HG02588 (cell line): ENCODE measurements around the gene TAF9B.
A peak's percentile ranks its signal among the peaks of the same experiment; 100 is the strongest.
"Not testable (repeated sequence)": the region's sequence is repeated elsewhere in the genome, so short reads cannot be mapped to it uniquely, and the experiment has no call there.

Experiments used
- ATAC-seq: cut with Tn5 transposase; IDR thresholded peaks from one replicate; pipeline ENCODE4 v1.9.1; 2021; ENCODE audit warnings: mild to moderate bottlenecking, moderate library complexity; ENCODE audit not compliant: unreplicated experiment

Gene TAF9B, protein sequence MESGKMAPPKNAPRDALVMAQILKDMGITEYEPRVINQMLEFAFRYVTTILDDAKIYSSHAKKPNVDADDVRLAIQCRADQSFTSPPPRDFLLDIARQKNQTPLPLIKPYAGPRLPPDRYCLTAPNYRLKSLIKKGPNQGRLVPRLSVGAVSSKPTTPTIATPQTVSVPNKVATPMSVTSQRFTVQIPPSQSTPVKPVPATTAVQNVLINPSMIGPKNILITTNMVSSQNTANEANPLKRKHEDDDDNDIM

DNA sequence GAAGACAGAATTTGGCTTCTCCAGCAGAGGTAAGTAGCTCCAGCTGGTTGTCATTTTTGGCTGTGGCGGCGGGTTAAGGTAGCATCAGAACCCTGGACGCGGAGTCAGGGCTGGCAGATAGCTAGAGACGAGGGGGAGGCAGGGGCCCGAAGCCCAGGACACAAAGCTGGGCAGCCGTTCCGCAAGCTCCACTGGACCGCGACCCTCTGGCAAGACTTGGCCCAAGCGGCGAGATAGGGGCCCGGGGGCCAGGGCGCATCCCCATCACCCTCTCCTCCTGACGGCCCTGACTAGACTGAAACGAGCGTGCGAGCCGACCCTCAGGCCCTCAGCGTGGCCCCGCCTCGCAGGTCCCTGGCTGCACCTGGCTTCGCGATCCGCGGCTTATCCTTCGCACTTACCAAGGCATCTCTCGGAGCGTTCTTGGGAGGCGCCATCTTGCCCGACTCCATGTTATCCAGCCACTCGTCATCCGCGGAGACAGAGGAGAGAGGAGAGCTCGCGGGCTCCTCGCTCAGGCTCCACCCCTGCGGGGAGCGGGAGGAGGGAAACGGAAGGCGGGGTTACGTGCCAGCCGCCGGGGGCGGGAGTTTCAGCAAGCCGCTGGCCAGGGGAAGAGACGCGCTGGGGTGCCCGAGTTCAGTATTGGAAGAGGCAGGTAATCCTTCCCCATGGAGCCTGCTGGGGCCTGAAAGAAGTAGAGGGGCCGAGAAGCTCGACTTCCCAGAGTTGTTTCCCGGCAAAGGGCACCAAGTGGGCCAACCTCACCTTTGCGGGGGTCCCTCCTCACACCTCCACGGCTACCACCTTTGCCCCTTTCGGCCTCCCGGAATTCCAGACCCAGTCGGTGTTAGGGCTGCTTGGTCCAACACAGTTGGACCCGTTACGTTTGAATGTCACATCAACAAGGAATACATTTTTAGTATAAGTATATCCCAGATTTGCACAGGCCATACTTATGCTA, at the start of gene TAF9B:
TSS of gene TAF9B (minus strand) at position 491 of the 964 bp plus-strand sequence. CDS start at position 452, 39 bp downstream.
- peak; percentile 95 for ATAC-seq

- ATAC-seq = no peak
These were observed 43.4 kb upstream of the TAF9B start for GRCh38 chrX:78182881-78183280.

DNA sequence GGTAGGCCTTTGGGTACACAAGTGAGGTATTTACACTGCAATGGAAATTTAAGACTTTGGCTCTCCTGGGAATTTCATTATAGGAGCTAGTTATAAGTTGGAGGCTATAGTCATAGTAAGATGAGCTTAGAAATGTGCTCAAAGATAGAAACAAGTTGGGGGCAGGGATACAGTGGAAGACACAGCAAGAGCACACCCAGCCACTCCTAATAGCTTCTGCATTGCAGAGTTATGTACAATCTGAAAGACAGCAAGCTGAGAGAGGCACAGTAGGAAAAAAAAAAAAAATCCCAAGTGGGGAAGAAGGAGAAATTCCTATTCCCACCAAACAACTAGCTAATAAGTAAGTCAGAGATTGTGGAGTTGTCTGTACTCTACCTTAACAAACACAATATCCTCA, 41.9 kb upstream of the TAF9B start:
- no peak for ATAC-seq

DNA sequence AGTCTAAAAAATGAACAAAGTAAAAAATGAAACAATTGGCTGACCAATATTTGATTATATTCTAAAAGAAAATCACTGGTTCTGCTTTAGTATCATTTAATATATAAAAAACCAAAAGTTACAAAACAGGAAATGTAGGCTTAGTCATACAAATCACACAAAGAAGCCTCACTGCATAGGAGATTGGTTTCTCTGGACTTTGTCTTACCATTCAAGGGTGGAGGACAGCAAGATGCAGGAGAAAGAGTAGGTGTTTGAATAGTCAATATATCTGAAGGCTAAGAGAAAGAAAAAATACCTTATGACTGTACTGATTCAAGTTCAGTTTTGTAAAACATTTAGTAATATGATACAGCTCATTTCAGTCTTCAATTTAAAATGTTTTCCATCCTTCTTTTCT, 28.6 kb upstream of the TAF9B start:
- ATAC-seq = no peak

DNA sequence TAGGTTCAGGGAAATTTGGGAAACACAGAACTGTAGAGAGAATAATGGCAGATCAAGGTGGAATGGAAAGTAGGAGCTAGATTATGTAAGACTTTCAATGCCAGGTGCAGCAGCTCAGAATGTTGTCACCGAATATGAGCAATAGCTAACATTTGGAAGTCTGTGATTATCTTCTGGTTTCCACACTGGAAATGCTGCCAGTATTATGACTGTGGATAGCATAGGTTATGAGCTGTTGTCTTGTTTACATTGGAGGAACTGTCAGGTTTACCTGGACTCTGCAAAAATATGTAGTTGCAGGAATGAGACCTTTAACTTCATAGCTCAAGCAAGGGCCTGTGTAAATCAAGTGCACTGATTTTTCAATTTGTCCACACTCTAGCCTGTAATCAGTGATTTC, 26.0 kb upstream of the TAF9B start:
- ATAC-seq = no peak

GRCh38 chrX:78163175-78163574, 23.7 kb upstream of the TAF9B start:
- ATAC-seq = not testable (repeated sequence)

DNA sequence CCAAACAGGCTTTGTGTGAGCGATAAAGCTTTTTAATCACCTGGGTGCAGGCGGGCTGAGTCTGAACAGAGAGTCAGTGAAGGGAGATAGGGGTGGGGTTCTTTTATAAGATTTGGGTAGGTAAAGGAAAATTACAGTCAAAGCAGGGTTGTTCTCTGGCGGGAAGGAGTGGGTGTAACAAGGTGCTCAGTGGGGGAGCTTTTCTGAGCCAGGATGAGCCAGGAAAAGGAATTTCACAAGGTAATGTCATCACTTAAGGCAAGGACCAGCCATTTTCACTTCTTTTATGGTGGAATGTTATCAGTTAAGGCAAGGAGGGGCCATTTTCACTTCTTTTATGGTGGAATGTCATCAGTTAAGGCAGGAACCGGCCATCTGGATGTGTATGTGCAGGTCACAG, 21.3 kb upstream of the TAF9B start:
- not testable (repeated sequence) for ATAC-seq

DNA sequence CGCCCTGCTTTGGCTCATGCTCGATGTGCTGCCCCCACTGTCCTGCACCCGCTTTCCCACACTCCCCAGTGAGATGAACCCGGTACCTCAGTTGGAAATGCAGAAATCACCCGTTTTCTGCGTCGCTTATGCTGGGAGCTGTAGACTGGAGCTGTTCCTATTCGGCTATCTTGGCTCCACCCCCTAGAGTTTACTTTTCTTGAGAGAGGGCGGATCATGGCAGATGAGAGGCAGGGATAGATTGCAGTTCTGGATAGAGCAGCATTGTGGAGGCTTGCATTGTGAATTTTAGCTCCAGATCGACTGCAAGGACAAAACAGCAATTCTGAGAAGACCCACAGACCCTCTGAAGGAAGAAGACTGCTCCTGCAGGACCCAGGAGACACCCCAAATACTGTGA, 18.4 kb upstream of the TAF9B start:
- ATAC-seq = not testable (repeated sequence)

- not testable (repeated sequence) for ATAC-seq
These were observed 17.9 kb upstream of the TAF9B start for GRCh38 chrX:78157373-78157772.

DNA sequence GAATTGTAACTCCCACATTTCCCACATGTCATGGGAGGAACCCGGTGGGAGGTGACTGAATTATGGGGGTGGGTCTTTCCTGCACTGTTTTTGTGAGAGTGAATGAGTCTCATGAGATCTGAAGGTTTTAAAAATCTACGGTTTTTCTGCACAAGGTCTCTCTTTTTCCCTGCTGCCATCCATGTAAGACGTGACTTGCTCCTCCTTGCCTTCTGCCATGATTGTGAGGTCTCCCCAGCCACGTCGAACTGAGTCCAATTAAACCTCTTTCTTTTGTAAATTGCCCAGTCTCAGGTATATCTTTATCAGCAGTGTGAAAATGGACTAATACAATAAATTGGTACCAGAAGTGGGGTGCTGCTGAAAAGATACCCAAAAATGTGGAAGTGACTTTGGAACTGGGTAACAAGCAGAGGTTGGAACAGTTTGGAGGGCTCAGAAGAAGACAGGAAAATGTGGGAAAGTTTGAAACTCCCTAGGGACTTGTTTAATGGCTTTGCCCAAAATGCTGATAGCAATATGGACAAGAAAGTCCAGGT, 7.6 kb upstream of the TAF9B start:
- ATAC-seq = not testable (repeated sequence)

DNA sequence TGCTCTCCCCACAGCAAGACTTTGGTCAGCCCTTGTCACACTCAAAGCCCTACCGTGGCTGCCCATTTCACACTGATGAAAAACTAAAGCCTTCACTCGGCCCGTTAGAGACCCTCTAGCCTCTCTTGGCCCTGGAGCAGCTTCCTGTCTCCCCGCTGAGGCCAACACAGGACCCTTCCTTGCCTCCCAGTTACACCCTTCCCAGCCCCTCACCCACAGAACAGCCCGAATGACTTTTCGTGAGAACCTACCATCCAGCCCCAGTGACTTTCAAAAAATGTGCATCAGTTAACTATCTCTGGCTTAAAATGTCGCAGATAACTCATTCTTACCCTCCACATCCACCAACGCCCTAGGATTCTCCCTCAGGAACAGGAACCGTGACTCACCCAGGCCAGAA, 756 bp upstream of the TAF9B start:
- no peak for ATAC-seq

DNA sequence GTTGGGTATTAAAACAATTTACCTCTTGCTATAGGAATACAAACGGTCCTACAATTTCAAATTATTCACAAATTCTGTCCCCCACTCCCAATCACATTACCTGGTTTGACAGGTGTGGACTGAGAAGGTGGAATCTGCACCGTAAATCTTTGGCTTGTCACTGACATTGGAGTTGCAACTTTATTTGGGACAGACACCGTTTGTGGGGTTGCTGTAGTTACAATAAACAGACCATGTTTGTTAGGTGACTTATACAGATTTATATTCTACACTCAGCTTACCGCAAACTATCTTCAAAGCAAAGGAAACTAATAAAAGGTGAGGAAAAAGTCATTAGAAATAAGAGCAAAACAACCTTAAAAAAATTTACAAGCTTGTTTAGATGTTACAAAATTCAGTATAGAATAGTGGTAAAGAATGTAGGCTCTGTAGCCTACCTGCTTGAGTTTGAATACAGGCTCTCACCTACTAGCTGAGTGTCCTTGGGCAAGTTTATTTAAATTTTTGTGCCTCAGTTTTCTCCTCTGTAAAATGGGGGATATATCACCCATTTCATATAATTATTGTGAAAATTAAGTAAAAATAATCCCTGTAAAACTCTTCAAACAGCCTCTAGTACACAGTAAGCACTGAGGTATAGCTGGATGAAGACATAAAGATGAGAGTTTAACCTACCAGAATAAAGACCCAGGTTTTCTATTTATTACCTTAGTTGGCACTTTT, 6.1 kb downstream of the TAF9B start:
- ATAC-seq = no peak

- ATAC-seq = no peak
These were observed 8.3 kb downstream of the TAF9B start for GRCh38 chrX:78131117-78131516.

DNA sequence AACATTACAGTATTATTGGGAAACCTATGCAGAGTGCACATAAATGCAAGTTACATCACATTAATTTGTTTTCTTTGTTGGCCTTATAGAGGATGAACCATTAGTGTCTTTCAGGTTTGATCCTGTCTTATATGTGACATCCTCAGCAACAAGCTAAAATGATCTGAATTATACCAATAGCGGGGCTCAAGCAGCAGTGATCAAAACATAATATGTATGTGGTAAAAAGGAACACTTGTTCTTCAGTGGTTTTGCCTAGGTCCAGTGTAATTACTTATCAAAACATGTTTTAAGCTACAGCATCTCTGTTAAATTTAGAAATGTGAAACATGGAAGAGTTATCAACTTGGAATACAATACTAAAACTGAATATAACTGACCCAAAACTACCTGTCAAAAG, 9.1 kb downstream of the TAF9B start:
- ATAC-seq = no peak

DNA sequence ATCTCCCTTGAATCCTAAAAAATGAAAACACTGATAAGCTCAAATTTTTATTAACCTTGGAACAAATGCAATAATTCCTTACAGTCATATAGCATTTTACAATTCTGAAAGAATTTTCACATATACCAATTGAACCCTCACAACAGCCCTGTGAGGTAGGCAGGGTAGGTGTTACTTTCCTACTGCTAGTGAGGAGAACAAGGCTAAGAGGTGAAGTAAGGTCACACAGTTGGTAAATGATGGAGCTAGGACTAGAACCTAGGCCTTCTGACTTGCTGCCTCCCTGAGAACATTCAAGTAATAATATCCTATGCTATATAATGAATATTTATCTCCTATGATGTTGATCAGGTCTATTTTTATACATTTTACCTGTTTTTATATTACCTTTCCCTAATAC, 9.7 kb downstream of the TAF9B start:
- no peak for ATAC-seq

GRCh38 chrX:78125781-78126180, 13.7 kb downstream of the TAF9B start:
- ATAC-seq = not testable (repeated sequence)

DNA sequence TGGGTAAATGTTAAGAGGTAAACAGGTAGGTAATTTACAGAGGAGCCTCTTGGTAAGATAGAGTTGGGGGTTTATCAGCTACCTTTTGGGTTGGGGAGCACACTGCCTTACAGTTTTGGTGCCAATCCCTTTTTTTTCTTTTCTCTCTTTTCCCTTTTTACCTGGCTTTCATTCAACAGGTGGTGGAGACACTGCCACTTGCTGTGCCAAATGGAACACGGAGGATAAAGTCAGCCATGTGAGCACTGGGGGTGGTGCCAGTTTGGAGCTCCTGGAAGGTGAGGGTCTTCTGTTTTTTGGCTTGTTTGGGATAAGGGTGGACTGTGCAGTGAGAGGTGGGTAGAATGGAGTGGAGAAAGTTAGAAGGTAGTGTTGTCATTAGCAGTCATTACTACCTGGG, 14.3 kb downstream of the TAF9B start:
- no peak for ATAC-seq

- ATAC-seq = no peak
These were observed 15.1 kb downstream of the TAF9B start for GRCh38 chrX:78124307-78124706.

DNA sequence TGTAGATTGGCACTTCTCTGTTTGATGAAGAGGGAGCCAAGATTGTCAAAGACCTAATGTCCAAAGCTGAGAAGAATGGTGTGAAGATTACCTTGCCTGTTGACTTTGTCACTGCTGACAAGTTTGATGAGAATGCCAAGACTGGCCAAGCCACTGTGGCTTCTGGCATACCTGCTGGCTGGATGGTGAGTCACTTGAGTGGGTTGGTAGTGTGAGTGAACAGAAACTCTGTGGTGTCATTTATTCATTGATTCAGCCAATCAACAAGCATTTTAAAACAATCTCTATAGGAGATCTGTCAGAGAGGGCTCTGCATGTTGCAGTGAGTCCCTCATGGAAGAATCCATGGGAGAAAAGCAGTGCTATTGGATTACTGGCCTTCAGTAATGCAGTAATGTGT, 16.3 kb downstream of the TAF9B start:
- ATAC-seq = no peak

DNA sequence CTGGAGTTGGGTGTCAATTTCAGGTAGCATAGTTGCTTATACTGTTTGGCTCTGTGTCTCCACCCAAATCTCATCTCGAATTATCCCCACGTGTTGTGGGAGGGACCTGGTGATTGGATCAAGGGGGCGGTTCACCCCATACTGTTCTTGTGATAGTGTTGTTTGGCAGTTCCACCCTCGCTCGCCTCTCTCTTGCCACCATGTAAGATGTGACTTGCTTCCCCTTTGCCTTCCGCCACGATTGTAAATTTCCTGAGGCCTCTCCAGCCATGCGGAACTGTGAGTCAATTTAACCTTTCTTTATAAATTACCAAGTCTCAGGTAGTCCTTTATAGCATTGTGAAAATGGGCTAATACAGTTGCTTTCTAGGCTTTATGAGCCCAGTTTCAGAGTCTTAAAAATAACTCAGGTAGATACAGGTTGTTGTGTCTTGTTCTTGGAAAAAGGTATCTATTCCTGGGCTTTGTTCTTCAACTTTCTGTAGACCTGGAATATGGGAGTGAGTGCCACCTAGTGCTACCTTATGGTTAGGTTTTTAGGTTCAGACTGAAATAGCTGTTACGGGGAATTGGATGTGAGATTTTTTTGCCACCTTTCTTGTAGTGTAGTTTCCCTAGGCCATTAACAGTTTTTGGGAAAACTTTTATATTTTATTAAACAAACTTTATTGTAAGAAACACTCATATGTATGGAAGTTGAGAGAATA, 19.8 kb downstream of the TAF9B start:
- ATAC-seq = no peak

DNA sequence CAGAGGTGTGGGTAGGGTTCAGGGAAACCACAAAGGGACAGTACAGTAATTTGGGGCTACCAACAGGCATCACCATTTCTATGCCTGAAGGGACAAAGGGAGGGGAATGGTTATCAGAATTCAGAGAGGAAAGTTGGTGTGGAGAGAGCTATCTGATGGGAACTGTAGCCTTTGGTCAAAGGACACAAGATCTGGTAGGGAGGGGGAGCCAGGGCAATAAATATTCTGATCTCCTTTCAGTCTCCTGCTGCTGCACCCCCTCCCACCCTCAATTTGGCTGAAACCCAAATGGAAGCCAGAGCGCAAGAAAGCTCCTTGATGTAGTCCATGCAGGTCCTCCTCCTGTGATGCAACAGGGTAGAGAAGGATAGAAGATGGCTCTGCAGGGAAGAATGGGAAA, 20.8 kb downstream of the TAF9B start:
- no peak for ATAC-seq
